Activated T-cell treated with anti-CD3 and anti-CD28 coated beads, Interleukin-2, amount 50 U/mL, for 1 hour (primary cell): Measurements from ENCODE around the gene CC2D1A.

Source experiments
- DNase-seq: peaks from one replicate; pipeline ENCODE4 v3.0.0-alpha.2; 2020

Gene CC2D1A

GRCh38 chr19:13880059-13881043, 25.6 kb upstream of the CC2D1A start:
- peak; percentile 99 for DNase-seq

- no peak for DNase-seq
These were observed 24.7 kb upstream of the CC2D1A start for GRCh38 chr19:13881251-13881691.

DNA sequence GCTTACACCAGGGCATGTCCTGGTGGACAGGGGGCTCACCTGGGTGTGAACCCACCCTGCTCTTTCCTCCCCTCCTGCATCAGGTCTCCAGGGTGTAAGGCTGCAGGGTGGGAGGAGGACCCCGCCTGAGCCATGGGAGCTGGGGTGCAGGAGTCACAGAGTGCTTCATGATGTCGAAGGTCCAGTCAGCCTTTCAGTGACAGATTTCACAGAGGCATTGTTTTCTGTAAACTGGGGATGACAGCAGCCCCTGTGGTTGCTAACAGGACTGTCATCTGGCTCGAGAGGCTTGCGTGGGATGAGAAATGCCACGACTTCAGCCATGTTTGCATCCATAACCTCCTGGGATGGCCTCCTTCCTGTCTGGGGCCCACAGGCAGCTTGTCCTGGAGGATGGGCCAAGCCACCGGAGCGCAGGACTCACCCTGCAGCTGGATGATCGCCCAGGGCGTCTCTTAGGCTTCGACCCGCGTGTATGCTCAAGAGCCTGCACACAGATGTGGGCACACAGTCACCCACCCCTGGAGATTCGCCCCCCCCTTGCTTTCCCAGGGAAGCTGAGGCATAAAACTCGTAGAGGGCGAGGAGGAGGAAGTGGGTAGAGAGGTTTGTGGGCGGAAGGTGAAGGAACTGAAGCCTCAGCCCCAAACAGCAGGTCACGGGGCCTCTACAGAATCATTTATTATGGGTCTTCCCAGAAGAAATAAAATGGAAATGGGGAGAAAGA, 24.1 kb upstream of the CC2D1A start:
- DNase-seq = peak; percentile 41

DNA sequence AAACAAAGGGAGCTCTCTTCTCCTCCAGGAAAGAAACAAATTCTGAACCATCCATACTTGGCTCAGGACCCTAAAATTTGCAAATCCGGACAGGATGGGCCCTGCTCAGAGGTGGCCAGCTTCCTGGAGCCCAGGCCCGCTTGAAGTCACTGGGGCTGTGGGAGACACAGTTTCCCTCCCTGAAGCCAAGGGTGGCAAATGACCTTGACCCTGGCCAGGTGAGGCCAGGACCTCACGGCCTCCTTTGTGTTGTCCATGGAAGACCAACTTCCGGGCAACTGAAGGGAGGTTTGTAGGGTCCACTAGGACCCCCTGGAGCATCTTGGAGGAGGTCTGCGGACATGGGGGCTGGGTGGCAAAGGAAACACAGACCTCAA, 23.6 kb upstream of the CC2D1A start:
- DNase-seq = no peak

GRCh38 chr19:13882836-13883235, 23.2 kb upstream of the CC2D1A start:
- DNase-seq = no peak

DNA sequence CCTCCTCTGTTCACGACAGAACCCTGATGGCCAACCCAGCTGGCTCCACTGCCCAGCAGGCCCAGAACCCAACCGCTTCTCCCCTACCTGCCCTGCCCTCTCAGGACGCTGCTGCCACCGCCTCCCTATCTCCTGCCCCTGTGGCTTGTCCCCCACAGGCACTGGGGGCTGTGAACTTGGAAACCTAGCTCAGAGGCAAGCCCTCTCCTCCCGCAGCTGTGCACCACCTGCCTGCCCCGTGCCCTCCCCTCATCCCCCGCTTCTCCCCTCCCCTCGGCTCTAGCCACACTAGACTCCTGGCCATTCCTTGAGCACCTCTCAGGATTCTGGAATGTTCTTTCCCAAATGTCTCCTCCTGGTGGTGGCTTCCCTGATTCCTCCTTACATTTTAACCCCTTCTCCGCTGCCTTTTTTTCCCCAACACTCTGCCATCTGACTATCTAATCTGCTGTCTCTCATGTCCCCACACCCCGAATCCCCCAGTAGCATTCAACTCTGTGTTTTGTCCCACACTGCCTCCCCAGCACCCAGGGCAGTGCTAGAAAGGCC, 22.4 kb upstream of the CC2D1A start:
- DNase-seq = no peak

GRCh38 chr19:13884726-13885591, 21.0 kb upstream of the CC2D1A start:
- DNase-seq = no peak

DNA sequence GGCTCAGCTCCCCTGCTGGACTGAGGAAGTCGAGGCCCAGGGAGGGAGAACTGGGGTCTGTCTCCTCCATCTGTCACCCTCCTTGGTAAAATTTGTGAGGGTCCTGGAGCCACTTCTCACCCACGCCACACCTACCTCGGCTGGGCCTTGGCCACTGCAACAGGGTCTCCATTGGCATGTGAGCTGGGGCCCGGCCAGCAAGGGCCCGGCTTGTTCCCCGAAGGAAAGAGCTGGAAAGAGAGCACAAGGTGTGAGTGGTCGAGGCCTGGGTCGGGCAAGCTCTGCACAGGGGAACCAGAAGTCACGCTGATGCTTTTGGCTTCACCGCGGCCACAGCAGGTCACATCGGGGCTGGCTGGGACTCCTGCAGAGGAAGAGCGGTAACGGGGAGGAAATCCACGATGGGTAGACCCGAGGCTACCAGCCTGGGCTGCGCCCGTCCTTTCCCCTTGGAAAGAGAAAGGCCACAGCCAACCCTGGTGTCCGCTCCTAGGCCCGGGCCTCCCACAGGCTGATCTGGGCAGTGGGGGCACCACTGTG, 20.1 kb upstream of the CC2D1A start:
- DNase-seq = no peak

DNA sequence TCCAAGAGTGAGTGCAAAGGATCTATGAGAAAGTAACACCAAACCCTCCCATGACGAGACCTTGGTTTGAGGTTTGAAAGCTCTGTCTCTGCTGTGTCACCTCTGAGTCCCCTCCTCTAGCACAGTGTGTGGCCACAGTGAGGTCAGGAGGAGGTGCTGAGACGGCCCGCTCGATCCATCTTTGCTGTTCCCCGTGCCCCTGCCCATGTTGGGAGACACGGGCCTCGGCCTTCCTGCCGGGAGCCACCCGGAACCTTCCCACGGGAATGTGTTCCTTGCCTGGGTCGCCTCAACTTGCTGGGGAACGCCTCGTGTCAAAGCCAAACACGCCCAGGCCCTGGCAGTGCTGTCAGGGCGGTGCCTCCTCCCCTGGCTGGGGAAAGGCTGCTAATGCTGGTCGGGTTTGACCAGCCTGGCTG, 19.0 kb upstream of the CC2D1A start:
- DNase-seq = no peak

DNA sequence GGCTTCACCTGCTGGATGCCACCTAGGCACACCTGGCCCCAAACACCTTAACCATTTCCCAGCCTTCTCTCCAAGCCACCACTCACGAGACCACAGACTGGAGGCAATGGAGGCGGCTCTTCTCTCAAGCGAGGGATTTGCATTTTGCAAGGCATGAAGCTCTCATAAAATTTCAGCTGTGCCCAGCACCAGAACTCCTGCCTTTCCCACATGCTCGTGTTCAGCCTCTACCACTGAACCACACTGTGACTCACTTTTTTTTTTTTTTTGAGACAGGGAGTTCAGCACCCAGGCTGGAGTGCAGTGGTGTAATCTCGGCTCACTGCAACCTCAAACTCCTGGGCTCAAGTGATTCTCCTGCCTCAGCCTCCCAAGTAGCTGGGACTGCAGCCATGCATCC, 18.5 kb upstream of the CC2D1A start:
- no peak for DNase-seq

DNA sequence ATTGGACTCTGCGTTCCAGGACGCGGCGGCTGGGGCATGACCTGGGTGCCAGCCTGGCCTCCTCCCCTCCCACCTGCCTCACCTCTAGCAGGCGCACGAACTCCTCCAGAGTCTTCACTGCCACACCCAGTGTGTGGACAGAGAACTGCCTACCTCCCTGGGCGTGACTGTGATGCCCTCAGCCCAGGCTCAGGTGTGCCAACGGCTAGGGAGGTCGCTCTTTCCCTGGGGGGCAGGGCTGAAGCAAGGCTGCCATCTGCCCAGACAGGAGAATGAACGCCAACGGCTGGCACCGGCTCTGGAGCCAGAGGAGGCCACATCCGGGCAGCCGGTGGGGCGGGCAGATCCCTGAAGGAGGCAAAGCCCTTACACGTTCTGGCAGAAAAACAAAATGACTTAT, 17.7 kb upstream of the CC2D1A start:
- no peak for DNase-seq

- no peak for DNase-seq
These were observed 15.9 kb upstream of the CC2D1A start for GRCh38 chr19:13890136-13890535.

GRCh38 chr19:13892870-13893269, 13.1 kb upstream of the CC2D1A start:
- DNase-seq = no peak

DNA sequence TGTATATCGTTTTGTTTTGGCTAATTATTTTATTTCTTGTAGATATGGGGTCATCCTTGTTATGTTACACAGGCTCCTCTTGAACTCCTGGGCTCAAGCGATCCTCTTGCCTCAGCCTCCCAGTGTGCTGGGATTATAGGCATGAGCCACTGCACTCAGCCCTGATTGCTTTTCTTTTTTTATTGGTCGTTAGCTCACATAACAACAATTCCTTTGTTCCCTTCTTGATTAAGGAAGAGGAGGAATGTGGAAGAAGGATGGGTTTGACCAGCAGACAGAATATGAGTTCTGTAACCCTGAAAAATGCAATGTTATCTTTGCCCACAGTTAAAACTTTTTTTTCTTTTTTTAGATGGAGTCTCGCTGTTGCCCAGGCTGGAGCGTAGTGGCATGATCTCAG, 11.4 kb upstream of the CC2D1A start:
- no peak for DNase-seq

GRCh38 chr19:13896227-13896626, 9.8 kb upstream of the CC2D1A start:
- no peak for DNase-seq

DNA sequence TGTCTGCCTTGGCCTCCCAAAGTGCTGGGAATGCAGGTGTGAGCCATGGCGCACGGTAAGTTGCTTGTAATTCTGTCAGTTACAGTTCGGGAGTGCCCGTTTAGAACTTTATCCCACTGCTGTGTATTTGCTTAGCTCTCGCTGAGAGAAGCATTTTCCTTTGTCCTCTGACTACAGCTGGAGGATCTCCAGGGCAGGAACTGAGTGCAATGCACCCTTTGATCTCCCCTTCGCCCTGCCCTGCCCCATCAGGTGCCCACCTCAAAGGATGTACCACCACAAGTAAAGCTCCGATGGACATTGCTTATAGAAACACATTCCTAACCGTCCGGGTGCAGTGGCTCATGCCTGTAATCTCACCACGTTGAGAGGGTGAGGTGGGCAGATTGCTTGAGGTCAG, 6.6 kb upstream of the CC2D1A start:
- no peak for DNase-seq

GRCh38 chr19:13899912-13900584, 6.0 kb upstream of the CC2D1A start:
- DNase-seq = no peak

DNA sequence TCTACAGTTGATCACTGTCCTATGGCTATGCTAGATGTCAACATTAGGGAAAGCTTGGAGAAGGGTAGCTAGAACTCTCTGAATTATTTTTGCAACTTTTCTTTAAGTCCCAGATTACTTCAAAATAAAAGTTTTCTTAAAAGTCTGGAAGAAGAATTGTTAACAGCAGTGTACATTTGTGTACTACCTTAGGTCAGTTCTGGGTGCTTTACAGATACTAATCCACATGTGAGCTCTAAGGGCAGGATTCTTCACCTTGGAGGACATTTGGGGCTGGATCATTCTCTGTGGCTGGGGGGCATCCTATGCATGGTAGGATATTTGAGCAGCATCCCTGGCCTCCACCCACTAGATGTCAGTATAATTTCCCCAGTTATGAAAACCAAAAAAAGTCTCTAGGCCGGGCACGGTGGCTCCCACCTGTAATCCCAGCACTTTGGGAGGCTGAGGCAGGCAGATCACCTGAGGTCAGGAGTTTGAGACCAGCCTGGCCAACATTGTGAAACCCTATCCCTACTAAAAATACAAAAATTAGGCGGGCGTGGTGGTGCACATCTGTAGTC, 2.9 kb upstream of the CC2D1A start:
- no peak for DNase-seq

DNA sequence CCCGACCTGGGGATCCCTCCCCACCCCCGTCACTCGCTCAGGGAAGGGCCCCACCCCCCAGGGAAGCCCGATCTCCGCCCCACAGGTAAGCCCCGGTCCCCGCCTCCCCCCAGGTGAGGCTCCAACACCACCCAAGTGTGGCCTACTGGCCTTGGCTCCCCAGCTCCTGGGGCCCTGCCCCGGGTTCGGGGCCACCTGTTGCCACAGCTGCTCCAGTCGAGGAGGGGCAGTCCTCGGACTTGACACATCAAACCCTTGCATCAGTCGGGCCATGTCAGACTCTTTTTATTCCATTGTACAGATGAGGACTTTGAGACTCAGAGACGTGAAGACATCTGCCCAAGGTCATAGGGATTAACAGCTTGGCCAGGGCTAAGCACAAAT, 512 bp downstream of the CC2D1A start:
- no peak for DNase-seq

DNA sequence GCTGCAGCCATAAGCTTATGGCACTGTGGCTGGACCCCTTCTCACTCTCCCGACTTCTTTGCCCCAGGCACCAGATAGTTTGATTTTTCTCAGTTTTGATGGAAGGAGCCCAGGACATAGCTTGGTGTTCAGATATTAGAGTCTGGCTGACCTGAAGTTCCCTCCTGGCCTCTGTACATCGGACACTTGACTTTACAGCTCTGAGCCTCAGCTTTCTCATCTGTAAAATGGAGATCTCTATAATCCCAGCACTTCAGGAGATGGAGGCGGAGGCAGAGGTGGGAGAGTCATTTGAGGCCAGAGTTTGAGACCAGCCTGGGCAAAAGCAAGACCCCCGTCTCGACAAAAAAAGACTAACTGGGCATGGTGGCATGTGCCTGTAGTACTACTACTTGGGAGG, 909 bp downstream of the CC2D1A start:
- no peak for DNase-seq

GRCh38 chr19:13908674-13909073, 2.7 kb downstream of the CC2D1A start:
- DNase-seq = no peak

- no peak for DNase-seq
These were observed 3.4 kb downstream of the CC2D1A start for GRCh38 chr19:13909430-13909829.
